ENCODE results near the gene FAM24B.
"Not testable (repeated sequence)": the region's sequence is repeated elsewhere in the genome, so short reads cannot be mapped to it uniquely, and the experiment has no call there.

The FAM24B gene

GRCh38 chr10:122858042-122858441 lies 21.3 kb downstream of the FAM24B start:
- not testable (repeated sequence) for DNase-seq (ENCODE audit: low read depth)

DNA sequence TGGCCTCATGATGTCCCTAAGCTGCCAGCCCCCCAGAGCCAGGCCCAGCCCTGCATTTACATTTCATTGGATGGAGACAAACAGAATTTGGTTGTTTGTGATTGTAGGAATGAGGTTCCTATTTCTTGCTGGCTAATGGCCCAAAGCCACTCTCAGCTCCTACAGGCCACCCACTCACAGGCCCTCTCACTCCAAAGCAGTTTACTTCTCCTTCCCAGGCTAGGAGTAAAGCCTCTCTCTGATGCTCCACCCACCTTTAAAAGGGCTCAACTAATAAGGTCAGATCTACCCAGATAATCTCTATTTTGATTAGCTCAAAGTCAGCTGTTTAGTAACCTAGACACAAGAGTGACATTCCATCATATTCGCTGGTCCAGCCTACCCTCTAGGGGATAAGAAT lies 22.5 kb downstream of the FAM24B start:
- DNase-seq (ENCODE audit: low read depth), result no peak

- no peak for DNase-seq (ENCODE audit: low read depth)
These were observed 23.6 kb downstream of the FAM24B start for GRCh38 chr10:122855745-122856144.

- DNase-seq (ENCODE audit: low read depth), result no peak
These were observed 24.7 kb downstream of the FAM24B start for GRCh38 chr10:122854648-122855047.

DNA sequence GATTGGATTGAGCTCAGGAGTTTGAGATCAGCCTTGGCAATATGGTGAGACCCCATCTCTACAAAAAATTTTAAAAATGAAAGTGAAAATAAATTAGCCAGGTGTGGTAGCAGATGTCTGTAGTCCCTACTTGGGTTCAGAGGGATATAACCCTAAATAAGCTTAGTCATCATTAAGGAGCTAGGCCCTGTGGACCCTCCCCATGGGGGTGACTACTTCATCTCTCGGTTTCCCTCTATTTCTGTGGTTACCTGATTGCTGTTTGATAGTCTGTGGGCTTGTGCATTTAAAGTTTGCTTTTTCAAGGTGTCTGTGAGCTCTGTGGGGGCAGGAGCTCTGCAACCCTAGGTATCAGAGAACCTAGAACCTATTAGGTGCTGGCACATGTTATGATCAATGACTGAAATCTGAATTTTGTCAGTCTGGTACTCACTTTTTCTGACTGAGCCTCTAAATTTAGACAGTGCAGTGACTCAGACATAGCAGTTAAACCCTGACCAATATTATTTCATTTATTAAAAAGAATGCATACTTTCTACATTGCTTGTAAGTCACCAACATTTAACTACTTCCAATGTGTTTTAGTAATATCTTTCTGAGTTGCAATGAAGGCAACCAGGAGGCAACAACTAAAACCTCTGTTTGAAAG lies 25.6 kb downstream of the FAM24B start:
- DNase-seq (ENCODE audit: low read depth), result no peak

- no peak for DNase-seq (ENCODE audit: low read depth)
These were observed 27.1 kb downstream of the FAM24B start for GRCh38 chr10:122852261-122852660.

DNA sequence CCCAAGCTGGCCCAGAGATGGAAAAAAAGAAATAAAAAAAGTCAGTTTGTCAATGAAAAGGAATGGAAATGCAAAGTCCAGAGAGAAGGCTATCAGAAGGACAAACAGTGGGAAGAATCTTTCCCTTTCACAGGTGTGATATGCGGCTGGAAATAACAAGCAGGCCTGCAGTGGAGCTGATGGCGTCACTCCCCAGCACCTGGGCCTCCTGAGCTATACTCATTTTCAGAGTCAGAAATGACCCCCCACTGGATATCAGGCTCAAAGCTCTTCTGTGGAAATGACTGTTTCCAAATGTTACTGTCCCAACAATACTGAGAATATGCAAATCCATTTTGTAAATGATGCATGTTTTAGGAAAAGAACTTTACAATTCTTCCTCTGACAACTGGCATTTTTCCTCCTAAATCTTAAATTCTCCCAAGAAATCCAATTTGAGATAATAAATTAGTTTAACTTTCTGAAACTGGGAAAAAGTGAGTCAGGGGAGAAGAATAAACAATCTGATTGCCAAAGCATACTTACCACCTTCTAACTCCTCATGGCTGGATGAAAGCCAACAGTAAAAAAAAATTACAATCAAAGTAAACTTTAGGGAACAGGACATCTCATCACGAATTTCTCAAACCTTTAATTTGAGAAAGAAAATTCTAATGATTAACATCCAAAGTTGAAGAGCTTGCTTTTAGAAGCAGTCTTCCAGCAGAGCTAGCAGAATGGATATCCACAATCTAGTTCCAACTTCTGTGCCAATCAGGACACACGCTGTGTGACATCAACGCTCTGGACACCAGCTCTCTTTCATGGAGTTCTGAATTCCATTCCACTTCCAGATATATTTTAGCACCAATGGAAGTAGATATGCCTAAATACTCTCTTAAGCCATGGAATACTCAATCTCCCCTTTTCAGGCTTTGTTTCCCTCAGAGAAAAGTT lies 28.4 kb downstream of the FAM24B start:
- no peak for DNase-seq (ENCODE audit: low read depth)

GRCh38 chr10:122849900-122850605 lies 29.3 kb downstream of the FAM24B start:
- DNase-seq (ENCODE audit: low read depth), result no peak

DNA sequence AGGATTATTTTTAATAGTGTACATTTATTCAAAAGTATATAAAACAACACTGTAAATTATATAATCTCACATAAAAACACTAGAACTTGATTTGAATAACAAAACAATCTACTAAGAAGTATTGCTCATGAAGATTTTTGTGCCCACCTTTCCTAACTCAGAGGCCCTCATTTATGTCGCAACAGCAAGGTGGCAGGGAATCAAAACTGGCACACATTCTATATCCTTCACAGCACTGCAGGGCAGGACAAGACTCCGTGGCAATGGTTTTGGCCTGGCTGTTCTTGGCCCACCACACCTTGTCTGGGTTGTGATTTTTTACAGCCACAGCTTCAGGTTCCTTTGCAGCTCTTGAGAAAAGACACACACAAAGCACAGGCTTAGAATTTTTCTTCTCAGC lies 30.3 kb downstream of the FAM24B start:
- DNase-seq (ENCODE audit: low read depth), result no peak

DNA sequence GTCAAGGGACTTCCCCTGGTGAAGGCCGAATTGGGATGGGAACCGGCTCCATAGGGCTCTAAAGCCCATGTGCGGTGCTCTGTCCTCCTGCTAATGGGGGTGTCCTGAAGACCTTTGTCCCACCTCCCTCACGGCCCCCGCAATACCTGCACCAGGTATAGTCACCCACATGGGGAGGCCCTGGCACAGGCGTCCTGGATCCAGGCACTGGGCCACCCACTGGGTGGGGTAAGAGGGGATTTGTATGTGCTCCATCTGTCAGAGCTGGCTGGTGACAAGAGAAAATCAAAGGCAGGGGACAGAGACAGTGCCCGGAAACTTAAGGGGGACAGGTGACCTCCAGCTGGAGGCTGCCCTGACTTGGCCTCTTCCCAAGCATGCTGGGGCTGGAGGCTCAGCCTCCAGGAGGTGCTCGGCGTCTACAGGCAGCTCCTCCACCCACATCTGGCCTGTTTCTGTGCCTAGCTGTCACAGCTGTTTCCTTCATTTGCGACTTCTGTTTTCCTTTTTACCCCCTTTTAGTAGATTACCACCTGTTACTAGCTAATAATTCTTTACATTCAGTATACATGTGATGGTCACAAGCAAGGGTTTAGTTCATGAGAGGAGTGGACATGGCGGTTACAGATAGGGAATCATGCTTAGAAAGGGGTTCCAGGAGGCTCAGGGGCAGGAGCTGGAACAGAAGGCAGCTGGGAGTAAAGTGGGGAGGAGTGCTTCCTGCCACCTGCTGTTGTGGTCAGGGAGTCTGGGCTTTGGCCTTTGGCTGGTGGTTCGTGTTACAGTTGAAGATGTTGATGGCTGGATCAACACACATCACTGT lies 31.4 kb downstream of the FAM24B start:
- DNase-seq (ENCODE audit: low read depth), result no peak

- DNase-seq (ENCODE audit: low read depth), result no peak
These were observed 33.5 kb downstream of the FAM24B start, which contains the start of gene CUZD1 for GRCh38 chr10:122845783-122846332. TSS of gene CUZD1 (minus strand) at chr10:122845857. CDS start at chr10:122845843, 14 bp downstream.

DNA sequence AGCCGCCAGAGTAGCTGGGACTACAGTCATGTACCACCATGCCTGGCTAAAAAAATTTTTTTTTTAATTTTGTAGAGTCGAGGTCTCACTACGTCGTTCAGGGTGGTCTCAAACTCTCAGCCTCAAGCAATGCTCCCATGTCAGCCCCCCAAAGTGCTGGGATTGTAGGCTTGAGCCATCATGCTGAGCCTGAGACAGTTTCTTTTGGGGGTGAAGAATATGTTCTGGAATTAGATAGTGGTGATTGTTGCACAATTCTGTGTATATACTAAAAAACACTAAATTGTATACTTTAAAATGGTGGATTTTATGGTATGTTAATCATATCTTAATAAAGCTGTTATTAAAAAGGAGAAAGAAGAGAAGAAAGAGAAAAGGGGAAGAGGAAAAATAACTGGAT lies 35.2 kb downstream of the FAM24B start:
- DNase-seq (ENCODE audit: low read depth), result no peak

GRCh38 chr10:122841569-122841968 lies 37.8 kb downstream of the FAM24B start:
- no peak for DNase-seq (ENCODE audit: low read depth)

DNA sequence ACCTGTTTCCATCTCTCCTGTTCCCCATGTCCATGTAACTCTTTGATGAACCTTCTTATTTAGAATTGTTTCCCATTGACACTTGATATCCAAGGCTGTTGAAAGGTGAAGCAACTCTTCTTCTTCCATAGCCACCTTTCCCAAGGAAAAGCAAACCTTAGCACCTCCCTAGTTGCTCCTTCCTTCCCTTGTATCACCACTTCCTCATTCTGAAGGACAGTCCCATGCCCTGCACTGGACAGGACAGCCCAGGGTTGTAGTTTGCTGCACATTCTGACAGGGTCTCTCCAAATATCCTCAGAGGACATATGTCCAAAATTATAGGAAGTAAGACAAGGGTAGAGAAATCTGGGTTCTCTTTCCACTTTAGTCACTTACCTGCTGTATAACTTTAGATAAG lies 39.9 kb downstream of the FAM24B start:
- no peak for DNase-seq (ENCODE audit: low read depth)

GRCh38 chr10:122838880-122839279 lies 40.5 kb downstream of the FAM24B start:
- DNase-seq (ENCODE audit: low read depth), result no peak

GRCh38 chr10:122835908-122836307 lies 43.5 kb downstream of the FAM24B start:
- DNase-seq (ENCODE audit: low read depth), result no peak

GRCh38 chr10:122830965-122831353 lies 48.4 kb downstream of the FAM24B start:
- no peak for DNase-seq (ENCODE audit: low read depth)

- DNase-seq (ENCODE audit: low read depth), result no peak
These were observed 49.0 kb downstream of the FAM24B start for GRCh38 chr10:122830273-122830964.

DNA sequence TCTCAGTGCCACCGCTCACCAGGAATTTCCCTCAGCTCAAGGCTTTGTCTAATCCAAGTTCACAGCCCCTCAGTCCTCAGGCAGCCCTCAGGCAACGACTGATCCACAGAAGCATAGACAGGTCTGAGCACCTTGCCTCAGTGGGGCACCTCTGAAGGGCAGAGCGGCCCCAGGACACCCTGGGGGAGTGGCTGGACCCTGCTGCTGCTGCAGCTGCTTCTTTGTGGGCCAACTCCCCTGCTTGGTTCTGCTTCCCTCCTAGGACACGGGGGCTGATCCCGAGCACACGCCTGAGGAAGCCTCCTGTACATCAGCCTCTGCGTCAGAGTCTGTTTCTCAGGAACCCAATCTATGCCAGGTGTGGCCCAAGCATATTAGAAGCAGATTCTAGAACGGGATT lies 49.9 kb downstream of the FAM24B start:
- no peak for DNase-seq (ENCODE audit: low read depth)

DNA sequence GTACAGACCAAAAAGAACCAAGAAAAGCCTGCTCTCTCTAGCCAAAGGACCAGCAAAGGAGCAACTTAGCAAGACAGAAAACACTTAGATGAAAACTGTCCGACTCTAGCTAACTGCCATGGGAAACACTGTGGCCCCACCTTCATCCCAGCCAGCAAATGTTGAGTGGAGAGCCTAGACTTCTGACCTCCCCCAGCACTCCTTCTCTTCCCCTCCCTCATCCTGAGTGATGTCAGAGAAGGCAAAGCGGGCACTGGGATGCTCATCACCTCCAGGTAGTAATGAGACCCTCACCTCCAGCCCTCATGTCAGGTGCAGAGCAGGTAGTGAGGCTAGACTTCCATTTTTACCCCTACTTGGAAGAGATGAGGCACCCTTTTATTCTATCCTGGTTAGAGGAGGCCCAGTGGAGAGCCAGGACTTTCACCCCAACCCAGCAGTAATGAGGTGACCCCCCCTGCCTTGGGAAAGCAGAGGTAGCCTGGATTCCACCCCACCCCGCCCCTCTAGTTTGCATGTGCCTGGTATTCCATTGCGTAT lies 50.6 kb downstream of the FAM24B start:
- DNase-seq (ENCODE audit: low read depth), result no peak

GRCh38 chr10:122827302-122827701 lies 52.1 kb downstream of the FAM24B start:
- DNase-seq (ENCODE audit: low read depth), result no peak
